Measurements from ENCODE around the gene IL1RAPL1.
"Not testable (repeated sequence)": the region's sequence is repeated elsewhere in the genome, so short reads cannot be mapped to it uniquely, and the experiment has no call there.

Gene IL1RAPL1

DNA sequence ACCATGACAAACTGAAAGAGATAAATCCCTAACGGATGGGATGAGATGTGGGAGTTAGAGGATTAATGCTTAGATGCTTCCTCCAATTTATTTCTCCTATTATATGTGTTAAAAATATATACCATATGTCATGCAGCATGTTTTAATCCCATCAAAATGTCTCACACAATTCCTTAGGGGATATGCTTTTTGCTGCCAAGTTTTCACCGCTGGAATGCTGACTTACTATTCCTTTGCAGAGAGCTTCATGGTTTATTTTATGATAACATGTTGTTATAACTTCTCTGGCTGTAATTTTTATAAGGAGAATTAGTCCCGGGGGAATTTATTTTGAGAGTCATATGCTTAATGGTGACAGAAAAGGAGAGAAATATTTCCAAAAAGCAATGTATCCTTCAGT, 670.3 kb downstream of the IL1RAPL1 start:
- no peak for DNase-seq

- no peak for DNase-seq
Measured at GRCh38 chrX:29269390-29269789, 682.1 kb downstream of the IL1RAPL1 start.

DNA sequence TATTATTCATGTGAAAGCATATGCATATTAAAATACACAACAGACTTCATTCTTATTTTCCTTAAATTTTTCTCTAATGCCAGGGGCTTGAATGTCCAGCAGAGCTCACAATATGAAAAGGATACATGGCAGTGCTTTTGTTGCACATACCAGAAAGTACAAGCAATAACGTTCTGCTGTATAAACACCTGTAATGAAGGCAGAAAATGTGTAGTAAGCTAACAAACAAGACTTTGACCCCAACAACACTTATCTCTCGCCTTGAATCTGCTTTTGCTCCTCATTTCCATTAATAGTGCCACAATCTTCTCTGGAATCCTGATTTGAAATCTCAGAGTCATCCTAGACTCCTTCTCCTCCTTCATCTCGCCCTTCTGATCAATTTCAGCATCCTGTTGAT, 687.3 kb downstream of the IL1RAPL1 start:
- DNase-seq: no peak

DNA sequence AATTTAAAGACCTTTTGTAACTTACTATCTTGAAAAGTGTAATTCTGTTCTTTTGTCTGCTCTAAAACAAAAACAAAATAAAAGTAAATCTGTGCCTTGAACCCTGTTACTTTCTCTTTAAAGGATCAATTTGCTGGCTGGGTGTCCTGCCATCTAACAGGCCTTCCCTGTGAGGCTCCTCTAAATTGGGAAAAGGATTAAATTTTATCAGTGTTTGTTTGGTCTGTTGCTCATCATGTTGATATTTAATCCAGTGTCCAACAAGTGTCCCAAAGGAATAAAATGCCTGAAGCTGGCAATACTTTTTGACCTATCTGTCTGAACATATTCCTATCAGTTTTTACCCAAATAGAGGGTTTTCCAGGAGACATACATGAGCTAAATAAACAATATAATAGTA, 688.7 kb downstream of the IL1RAPL1 start:
- DNase-seq: no peak

GRCh38 chrX:29281078-29281742, 694.0 kb downstream of the IL1RAPL1 start:
- DNase-seq: no peak

GRCh38 chrX:29285664-29286063, 698.4 kb downstream of the IL1RAPL1 start:
- DNase-seq: no peak

GRCh38 chrX:29295987-29296680, 708.9 kb downstream of the IL1RAPL1 start:
- DNase-seq: no peak

- DNase-seq: no peak
Measured at GRCh38 chrX:29297171-29297800, 710.0 kb downstream of the IL1RAPL1 start.

GRCh38 chrX:29299684-29300083, 712.4 kb downstream of the IL1RAPL1 start:
- DNase-seq: no peak

- DNase-seq: no peak
Measured at GRCh38 chrX:29308726-29309125, 721.5 kb downstream of the IL1RAPL1 start.

- no peak for DNase-seq
Measured at GRCh38 chrX:29315931-29316330, 728.7 kb downstream of the IL1RAPL1 start.

GRCh38 chrX:29318012-29318411, 730.8 kb downstream of the IL1RAPL1 start:
- no peak for DNase-seq

DNA sequence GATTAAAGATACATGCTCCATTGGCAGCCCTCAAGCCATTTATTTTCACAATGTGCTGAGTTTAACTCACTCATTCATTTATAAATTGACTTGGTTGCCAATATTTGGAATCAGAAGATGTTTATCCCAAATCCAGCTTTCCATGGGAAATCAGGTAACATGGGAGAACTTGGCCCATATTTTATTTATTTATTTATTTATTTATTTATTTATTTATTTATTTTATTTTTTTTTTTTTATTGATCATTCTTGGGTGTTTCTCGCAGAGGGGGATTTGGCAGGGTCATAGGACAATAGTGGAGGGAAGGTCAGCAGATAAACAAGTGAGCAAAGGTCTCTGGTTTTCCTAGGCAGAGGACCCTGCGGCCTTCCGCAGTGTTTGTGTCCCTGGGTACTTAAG, 745.2 kb downstream of the IL1RAPL1 start:
- not testable (repeated sequence) for DNase-seq

- DNase-seq: peak in 1 of 58 donors; percentile 0
Measured at GRCh38 chrX:29333091-29333490, 745.8 kb downstream of the IL1RAPL1 start.

- DNase-seq: no peak
Measured at GRCh38 chrX:29348288-29348687, 761.0 kb downstream of the IL1RAPL1 start.

GRCh38 chrX:29359276-29359675, 772.0 kb downstream of the IL1RAPL1 start:
- no peak for DNase-seq

- not testable (repeated sequence) for DNase-seq
Measured at GRCh38 chrX:29374765-29375164, 787.5 kb downstream of the IL1RAPL1 start.

- DNase-seq: no peak
Measured at GRCh38 chrX:29376584-29376983, 789.3 kb downstream of the IL1RAPL1 start.

DNA sequence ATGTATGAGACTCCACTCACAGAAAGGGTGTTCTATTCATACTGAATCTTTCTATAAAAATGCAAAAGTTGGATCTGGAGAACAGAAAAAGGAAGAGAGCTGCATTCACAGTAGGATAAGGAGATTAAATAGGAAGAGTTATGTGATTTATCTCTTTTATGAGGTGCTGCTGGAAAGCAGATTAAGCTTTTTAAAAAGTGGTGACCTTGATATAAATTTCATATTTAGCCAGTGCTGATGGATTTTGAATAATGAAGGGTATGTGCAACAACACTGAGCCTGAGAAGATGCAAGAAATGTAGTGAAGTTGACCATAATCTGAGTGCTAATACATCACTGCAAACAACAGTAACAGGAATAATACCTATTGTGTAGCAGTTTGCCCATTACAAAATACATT, 795.6 kb downstream of the IL1RAPL1 start:
- no peak for DNase-seq

- DNase-seq: no peak
Measured at GRCh38 chrX:29388509-29388908, 801.3 kb downstream of the IL1RAPL1 start.

- DNase-seq: no peak
Measured at GRCh38 chrX:29397506-29397905, 810.3 kb downstream of the IL1RAPL1 start.

DNA sequence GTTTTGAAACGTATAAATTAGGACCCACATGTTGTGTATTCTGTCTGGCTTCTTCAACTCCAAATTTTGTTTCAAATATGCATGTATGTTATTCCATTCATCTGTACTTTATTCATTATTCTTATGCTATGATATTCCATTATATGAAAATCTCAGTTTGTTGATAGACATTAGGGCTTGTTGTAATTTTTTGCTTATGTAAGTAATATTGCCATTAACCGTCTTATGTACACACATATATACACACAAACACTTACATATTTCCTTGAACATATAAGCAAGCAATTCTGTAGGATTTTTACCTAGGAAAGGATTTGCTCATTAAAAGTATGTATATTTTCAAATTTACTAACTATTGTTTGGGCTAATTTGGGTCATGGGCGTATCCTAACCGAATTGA, 820.1 kb downstream of the IL1RAPL1 start:
- no peak for DNase-seq

All from anterior cingulate cortex (tissue), 58 donors.